Thyroid gland (tissue), 4 donors: ENCODE measurements around the gene ADRA2C.

Experiments used
- CTCF ChIP-seq, 6 experiments: fragments of 200-600 bp in 3 of 6; fragments of 450-650 bp in 3 of 6; sonication (generic) in 3 of 6; IDR thresholded peaks; one replicate each; pipeline ENCODE4 v1.5.1; 2016 to 2019; ENCODE audit warnings: antibody characterized with exemption in 6 of 6, mild to moderate bottlenecking in 2 of 6, inconsistent platforms in 1 of 6, moderate library complexity in 1 of 6
- POLR2A ChIP-seq, 2 donors: fragments of 450-650 bp; IDR thresholded peaks; one replicate each; pipeline ENCODE4 v1.6.1; 2017; ENCODE audit warnings: antibody characterized with exemption in 2 of 2, mild to moderate bottlenecking in 2 of 2, moderate library complexity in 1 of 2

GRCh38 chr4:3760346-3760745 is 5.8 kb upstream of the ADRA2C start:
- TF ChIP-seq POLR2A (IDR thresholded peaks at IDR 0.05) (no peak), CTCF (IDR thresholded peaks at IDR 0.05) (no peak)
